Renal cortical epithelial cell (primary cell): ENCODE measurements around the gene IRF1. TPM values are rescaled to one million over a fixed set of nuclear protein-coding genes. Genes with fewer than 3 reads are reported as not detected.
A peak's percentile ranks its signal among the peaks of the same experiment; 100 is the strongest.
"Not testable (repeated sequence)": the region's sequence is repeated elsewhere in the genome, so short reads cannot be mapped to it uniquely, and the experiment has no call there.

Source experiments
- DNase-seq: peaks from one replicate; pipeline ENCODE4 v3.0.0-alpha.2; 2011; ENCODE audit warnings: low read depth
- total RNA-seq: library from RNA; depleted of rRNA; stranded (reverse); fragments of >200 nt; gene quantifications from 2 replicates; pipeline ENCODE4 v1.2.3, GENCODE V29; 2014

The IRF1 gene, protein sequence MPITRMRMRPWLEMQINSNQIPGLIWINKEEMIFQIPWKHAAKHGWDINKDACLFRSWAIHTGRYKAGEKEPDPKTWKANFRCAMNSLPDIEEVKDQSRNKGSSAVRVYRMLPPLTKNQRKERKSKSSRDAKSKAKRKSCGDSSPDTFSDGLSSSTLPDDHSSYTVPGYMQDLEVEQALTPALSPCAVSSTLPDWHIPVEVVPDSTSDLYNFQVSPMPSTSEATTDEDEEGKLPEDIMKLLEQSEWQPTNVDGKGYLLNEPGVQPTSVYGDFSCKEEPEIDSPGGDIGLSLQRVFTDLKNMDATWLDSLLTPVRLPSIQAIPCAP
- 28.7 and 35.1 TPM in 2 replicates for total RNA-seq

DNA sequence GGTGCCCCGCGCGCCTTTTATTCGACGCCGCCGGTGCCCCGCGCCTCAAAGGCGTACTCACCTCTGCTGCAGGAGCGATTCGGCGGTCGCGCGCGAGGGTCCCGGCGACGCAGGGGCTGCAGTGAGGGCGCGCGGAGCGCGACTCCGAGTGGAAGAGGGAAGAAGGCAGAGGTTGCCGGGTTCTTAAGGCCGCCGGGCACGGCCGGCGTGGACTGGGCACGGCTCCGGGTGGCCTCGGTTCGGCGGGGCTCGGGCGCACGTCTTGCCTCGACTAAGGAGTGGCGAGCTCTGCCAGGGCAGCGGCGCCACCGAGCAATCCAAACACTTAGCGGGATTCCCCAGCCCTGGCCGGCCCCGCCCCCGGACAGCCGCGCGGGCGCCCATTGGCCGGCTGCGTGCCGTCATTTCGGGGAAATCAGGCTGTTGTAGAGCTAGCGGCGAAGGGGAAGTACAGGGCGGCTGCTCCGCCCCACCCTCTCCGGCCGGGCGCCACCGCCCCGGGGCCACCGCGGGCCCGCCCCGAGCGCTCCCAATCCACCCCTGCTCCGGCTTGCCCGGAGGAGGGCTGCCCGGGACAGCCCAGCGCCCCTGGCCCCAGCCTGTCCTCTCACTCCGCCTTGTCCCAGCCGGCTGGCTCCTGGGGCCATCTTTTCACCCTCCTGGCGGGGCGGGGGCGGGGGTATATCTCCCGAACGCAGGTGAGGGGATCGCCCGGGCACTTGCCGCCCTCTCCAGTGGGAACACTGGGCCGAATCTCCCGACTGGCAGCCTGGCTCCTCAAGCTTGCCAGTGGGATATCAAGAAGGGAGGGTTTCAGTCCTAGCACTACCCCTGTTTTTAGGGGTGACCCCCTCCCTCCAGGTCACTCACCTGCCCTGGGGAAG, at the start of gene IRF1:
IRF1 (minus strand) TSS at position 290 of the 884 bp plus-strand sequence. CDS start 1,295 bp downstream, outside the sequence.
- DNase-seq, result peak; percentile 87

DNA sequence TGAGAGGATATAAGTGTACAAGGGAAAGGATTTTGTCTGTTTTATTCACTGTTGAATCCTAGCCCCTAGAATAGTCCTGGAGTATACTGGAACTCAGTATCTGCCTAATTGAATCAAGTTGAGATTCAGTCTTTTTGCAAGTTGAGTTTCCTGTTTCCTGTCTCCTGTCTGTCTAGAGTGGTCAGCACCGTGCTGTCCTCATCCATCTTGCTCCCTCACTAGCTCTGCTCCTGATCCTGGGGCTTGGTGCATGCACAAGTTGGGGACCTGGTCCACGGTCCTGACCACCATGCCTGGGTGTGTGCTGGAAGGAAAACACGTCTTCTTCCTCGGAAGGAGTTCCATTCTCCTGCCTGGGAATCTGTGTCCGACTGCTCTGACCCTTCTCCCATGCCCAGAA, 49.6 kb upstream of the IRF1 start:
- DNase-seq, result no peak

DNA sequence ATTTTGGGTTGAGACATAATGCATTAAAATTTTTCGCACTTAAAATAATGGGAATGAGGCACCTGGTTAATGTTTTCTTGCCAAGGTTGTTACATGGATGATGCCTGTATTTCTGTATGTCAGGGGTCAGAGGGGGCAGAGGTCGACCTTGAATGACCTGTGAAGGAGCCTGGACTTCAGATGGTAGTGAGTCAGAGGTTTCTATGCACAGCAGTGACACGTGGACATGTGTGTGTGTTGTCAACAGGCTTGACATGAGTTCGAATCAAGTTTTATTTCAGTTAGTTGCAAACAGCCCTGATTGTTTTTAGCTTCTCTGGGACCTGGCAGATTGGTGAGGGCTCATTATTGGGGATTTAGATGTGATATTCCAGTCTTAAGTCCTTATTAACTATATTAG, 49.1 kb upstream of the IRF1 start:
- no peak for DNase-seq

DNA sequence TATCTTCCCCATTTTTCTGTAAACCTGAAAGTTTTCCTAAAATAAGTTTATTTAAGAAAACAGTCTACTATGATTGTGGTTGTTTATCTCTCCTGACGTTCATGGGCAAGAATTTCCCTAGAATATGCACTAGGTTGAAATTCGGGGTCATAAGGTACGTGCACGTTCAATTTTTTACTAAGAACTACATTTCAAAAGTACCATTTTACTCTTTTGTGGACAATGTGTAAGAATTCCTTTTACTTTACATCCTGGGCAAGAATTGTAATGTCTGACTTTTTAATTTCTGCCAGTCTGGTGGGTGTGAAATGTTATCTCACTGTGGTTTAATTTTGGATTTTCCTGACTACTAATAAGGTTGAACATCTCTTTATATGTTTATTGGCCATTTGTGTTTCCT, 40.4 kb upstream of the IRF1 start:
- DNase-seq, result no peak

DNA sequence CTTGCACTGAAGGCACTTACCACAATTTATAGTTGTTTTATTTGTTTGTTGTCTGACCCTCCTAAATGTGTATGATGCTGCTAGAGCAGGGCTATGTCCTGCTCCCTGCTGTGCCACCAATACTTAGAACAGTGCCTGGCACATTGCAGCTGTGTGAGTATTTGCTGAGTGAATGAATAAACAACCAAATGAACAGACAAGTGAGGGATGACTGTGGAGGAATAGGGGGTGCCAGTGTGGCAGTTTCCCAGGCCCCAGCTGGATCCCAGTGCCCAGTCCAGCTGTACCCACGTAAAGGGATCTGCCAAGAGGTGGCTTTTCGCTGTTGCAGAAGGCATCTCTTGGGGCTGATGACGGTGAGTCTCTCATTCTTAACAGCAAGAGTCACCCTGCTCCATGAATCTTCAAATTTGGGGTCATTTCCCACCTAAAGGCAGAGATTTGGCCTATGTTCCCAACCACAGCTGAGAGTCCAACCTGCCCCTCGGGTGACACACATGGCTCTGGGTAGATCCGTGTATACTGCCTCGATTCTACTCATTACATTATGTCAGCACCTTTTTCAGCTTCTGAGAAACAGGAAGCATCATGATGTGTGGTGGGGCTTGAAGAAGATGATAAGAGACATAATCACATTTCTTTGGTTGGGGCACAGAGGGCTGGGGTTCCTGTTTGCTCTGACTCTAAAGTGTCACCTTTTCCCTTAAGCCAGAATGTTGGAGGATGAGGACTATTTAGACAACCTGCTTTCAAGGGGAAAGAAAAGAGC, 38.5 kb upstream of the IRF1 start:
- no peak for DNase-seq

DNA sequence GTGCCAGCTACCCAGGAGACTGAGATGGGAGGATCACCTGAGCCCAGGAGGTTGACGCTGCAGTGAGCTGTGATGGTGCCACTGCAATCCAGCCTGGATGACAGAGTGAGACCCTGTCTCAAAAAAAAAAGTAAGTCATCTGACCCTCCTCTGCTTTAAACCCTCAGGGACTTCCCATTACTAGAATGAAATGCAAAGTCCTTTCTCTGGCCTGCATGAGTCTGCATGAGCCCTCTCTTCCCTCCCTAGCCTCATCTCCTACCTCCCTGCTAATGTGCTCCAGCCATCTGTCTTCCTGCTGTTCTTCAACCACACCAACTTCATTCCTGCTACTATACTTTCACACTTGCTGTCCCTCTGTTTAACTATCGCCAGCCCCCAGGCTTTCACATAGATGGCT, 37.4 kb upstream of the IRF1 start:
- no peak for DNase-seq

DNA sequence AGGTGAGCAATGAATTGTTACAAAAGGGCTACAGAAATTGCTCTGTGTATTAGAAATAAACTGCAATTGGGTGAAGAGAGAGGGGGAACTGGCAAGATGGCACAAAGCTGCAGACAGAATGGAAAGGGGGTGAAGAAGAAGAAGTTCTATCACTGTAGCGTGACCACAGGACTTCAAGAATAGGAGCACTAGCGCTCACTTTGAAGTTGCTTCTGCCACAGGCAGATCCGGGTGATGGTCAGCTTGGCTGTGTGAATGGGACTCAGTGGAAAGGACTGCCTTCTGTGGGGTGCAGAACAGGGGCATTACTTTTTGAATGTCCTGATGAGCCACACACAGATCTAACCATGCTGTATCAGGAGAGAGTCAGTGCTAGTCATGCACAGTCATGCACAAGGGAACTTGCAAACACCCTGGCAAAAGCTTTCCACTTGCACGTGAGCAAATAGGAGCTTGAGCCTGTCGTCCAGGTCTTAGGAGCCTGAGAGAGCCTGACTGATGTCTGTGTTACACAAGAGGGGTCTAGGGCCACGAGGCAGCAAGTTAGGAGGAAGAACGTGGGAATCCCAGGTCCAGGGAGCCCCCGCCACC, 36.5 kb upstream of the IRF1 start:
- DNase-seq, result no peak

DNA sequence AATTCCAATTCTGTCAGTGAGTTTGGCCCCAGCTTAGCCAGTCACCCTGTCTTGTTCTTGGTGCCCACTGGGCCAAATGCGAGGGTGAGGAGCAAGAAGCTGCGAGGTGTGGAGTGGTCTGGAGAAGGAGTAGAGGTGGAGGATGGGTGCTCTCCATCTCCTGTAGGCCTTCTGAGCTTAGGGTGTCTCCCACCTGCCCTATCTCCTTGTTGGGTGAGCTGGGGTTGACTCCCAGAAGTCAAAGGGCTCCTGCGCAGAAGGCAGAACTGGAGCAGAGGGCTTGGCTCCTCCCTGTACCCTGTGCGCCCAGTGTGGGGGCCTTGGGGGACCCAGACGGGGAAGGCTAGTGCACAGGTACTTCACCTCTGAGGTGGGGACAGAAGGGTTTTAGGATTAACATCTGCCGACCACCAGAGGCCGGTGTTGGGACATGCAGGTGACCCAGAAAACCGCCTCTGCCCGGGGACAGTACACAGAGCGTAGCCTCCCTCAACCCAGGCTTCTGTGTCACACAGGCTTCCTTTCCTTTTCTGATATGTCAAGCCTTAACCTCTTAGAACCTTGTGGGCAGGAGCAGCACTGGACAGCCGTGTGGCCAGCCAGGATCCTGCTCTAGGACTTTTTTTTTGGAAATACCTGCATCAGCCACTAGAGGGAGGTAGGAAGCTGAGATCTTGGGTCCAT, 35.9 kb upstream of the IRF1 start:
- peak; percentile 58 for DNase-seq

DNA sequence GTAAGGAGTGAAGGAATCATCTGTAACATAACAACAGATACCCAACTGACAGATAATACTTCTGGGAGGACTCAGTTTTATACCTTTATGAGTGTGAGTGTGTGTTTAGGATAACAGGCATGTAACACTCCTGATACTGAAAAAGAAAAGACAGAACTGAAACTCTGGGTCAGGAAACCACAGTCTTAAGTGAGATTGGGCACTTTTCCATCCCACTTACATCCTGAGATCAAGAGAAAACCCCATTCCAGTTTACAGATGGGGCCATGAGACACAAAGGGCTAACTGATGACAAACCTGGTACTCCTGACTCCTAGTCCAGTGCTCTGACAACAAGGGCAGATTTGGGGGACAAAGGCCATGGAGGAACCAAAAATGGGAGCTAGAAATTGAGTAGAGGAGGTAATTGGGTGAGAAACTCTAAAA, 34.7 kb upstream of the IRF1 start:
- no peak for DNase-seq

DNA sequence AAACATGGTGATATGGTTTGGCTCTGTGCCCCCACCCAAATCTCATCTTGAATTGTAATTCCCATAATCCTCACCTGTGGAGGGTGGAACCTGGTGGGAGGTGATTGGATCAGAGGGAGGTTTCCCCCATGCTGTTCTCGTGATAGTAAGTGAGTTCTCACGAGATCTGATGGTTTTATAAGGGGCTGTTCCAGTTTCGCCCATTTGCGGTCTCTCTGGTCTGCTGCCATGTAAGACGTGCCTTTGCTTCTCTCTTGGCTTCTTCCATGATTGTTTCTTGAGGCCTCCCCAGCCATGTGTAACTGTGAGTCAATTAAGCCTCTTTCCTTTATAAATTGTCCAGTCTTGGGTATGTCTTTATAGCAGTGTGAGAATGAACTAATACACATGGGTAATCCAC, 34.3 kb upstream of the IRF1 start:
- not testable (repeated sequence) for DNase-seq

DNA sequence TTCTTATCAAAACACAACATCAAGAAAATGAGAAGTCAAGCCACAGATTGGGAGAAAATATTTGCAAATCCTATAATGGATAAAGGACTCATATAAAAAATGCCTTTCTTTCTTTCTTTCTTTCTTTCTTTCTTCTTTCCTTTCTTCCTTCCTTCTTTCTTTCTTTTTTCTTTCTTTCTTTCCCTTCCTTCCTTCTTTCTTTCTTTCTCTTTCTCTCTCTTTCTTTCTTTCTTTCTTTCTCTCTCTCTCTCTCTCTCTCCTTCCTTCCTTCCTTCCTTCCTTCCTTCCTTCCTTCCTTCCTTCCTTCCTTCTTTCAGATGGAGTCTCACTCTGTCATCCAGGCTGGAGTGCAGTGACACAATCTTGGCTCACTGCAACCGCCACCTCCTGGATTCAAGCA, 31.5 kb upstream of the IRF1 start:
- not testable (repeated sequence) for DNase-seq

DNA sequence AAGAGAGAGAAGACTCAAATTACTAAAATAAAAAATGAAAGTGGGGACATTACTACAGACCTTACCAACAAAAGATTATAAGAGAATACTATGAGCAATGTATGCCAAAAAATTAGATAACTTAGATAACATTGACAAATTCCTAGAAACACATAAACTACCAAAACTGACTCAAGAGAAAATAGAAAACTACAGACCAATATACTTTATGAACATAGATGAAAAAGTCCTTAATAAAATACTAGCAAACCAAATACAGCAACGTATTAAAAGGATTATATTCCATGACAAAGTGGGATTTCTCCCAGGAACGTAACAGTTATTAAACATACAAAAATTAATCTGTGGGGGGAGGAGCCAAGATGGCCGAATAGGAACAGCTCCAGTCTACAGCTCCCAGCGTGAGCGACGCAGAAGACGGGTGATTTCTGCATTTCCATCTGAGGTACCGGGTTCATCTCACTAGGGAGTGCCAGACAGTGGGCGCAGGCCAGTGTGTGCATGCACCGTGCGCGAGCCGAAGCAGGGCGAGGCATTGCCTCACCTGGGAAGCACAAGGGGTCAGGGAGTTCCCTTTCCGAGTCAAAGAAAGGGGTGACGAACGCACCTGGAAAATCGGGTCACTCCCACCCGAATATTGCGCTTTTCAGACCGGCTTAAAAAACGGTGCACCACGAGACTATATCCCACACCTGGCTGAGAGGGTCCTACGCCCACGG, 23.2 kb upstream of the IRF1 start:
- not testable (repeated sequence) for DNase-seq

DNA sequence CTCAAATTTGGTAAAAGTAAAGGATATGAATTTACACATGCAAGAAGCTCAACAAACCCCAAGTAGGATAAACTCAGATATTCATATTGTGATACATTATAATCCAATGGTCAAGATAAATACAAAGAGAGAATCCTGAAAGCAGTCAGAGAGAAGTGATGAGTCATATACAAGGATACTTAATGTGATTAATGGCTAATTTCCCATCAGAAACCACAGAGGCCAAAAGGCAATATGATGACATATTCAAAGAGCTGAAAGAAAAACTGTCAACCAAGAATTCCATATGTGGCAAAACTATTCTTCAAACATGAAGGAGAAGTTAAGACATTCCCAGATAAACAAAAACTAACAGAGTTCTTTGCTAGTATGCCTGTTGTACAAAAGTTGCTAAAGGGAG, 19.5 kb upstream of the IRF1 start:
- DNase-seq, result peak; percentile 64

DNA sequence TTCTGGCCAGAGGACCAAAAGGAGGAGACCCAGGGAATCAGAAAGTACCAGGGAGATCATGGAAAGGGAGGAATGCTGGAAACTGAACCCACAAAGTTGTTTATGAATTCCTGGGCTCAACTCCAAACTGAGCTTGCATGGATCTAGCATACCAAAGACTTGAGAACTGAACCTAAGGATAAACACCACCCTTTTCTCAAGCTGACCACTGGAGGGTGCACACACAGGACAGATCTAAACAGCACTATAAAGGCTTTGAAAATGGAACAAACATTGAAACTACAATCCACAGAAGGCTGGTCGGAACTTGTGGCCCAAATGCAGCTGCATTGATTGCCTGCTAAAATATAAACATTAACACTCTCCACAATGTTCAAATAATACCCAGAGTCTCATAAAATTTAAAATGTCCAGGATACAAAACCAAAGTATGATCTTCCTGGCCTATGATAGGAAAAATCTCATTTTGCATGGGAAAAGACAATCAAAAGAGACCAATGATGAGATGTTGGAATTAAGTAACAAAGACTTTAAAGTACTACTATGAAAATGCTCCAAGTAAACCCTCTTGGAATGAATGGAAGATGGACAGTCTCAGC, 15.6 kb upstream of the IRF1 start:
- DNase-seq, result peak; percentile 79

DNA sequence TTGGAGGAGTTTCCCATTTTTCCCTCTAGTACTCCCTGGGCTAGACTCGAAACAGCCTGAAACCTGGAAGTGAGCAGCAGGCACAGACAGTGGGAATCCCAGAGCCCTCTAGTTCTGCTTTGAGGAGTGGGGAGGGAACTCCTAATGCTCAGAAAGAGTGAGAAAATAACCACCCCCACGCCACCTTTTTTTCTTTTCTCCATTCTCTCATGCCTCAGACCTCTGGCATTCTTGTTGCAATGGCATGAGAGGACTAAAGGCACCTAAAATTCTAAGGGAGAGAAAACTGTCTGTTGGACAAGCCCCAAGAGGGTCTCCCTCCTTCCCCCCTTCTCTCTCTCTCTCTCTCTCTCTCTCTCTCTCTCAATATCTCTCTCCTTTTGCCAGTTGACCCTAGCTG, 15.1 kb upstream of the IRF1 start:
- no peak for DNase-seq

DNA sequence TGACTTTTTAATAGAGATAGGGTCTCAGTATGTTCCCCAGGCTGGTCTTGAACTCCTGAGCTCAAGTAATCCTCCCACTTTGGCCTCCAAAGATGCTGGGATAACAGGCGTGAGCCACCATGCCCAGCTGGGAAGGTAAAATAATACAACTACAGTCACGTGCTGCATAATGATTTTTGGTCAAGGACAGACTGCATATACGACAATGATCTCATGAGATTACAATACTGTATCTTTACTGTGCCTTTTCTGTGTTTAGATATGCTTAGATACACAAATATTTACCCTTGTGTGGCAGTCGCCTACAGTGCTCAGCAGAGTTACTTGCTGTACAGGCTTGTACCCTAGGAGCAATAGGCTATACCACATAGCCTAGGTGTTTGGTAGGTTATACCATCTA, 14.2 kb upstream of the IRF1 start:
- no peak for DNase-seq

DNA sequence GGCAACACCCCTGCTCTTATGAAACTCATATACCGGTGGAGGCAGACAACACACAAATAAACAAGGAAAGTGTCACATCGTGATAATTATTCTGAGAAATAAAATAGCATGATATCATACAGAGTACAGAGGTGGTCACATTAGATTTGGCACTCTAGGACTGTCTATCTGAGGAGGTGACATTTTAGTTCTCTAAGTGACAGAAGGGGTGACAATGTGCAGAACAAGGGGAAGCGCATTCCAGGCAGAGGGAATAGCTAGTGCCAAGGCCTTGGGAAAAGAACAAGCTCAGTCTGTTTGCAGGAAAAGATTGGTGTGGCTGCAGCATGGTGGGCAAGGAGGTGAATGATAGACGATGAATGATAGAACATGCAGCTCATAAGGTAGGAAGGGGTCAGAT, 12.7 kb upstream of the IRF1 start:
- DNase-seq, result no peak

DNA sequence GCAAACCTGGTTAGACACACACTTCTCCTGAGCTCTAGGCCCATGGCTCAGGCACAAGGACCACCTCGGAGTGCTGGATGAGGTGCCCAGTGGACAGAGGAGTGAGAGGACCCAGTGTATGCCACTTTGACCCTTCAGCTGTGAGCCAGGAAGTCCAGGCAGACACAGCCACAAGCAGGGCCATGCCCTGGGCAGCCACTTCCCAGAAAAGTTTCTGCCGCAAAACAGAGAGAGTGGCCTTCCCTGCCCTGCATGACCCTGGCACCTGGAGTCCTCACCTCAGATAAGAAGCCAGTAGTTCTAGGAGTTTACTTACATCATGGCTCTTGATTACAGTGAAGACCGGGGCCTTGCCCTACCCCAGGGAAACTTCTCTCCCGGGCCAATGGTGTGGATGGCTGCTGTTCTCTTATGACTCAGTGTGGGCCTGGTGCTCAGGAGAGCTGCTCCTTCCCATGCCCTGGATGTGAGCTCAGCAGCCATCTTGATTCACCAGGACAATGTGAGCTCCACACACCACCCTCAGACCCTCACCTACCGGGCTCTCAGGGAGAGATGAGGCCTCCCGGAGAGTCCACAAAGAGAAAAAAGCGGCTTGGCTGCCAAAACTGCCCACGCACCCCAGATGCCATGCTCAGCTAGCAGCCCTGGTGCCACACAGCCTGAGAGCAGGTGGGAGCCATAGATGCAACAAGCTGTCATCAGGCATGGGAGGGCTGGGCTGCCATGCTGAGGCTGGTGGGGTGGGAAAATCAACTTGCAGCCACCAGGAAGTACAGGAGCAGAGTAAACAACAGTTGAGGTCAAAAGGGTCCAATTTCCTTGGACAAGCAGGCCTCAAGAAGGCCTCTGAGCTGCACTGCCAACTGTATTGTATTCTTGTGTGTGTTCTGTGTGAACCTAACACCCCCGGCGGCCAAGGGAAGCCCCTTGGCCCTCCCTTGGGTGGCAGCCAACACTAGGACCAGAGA, 11.7 kb upstream of the IRF1 start:
- DNase-seq, result no peak

DNA sequence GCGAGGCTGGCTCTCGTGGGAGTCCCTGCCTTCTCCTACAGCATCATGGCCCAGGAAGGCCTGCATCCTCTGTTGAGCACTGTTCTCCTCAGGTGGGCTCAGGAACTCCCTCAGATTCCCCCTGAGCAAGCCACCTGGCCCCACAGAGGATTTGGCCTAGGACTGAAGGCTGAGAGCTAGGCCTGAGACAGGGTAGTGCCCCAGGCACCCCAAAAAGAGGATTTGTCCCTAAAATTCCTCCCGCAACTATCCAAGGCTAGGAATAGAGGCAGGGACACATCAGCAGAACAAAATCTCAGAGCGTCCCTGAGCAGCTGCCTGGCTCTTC, 11.0 kb upstream of the IRF1 start:
- DNase-seq, result no peak
